LNCAP (cell line): Measurements from ENCODE around the gene LRIG1.

Source experiments
- CTCF ChIP-seq: fragments of 450-650 bp; IDR thresholded peaks from 2 replicates; pipeline ENCODE4 v1.5.1; 2017; ENCODE audit warnings: mild to moderate bottlenecking

The LRIG1 gene

GRCh38 chr3:66492071-66492470 lies 8.8 kb downstream of the LRIG1 start:
- no peak for TF ChIP-seq CTCF

GRCh38 chr3:66490984-66491383 lies 9.8 kb downstream of the LRIG1 start:
- TF ChIP-seq CTCF, result no peak

- TF ChIP-seq CTCF, result no peak
Observed at GRCh38 chr3:66490214-66490613, 10.6 kb downstream of the LRIG1 start.

GRCh38 chr3:66489581-66489980 lies 11.2 kb downstream of the LRIG1 start:
- no peak for TF ChIP-seq CTCF

GRCh38 chr3:66489115-66489514 lies 11.7 kb downstream of the LRIG1 start:
- no peak for TF ChIP-seq CTCF

GRCh38 chr3:66488492-66488891 lies 12.3 kb downstream of the LRIG1 start:
- no peak for TF ChIP-seq CTCF

GRCh38 chr3:66487465-66487864 lies 13.4 kb downstream of the LRIG1 start:
- TF ChIP-seq CTCF, result no peak

- no peak for TF ChIP-seq CTCF
Observed at GRCh38 chr3:66486646-66487045, 14.2 kb downstream of the LRIG1 start.
